ENCODE measurements around the gene GLP2R.
A peak's percentile ranks its signal among the peaks of the same experiment; 100 is the strongest.

GLP2R gene

GRCh38 chr17:9928601-9929333 lies 103.0 kb downstream of the GLP2R start:
- peak; percentile 63 to 86 for DNase-seq (ENCODE audit: low read depth in 2 of 2)
- TF ChIP-seq CTCF (IDR thresholded peaks at IDR 0.05; ENCODE audit: low read depth, low read length): peak; percentile 49
- no peak overlapping the region for H3K4me3 ChIP-seq (replicated peaks in 1 of 2; ENCODE audit: low read depth in 2 of 2, low read length in 2 of 2)

GRCh38 chr17:9929871-9930270 lies 104.1 kb downstream of the GLP2R start:
- no peak overlapping the region for H3K4me3 ChIP-seq (replicated peaks in 1 of 2; ENCODE audit: low read depth in 2 of 2, low read length in 2 of 2)
- no peak for TF ChIP-seq CTCF (IDR thresholded peaks at IDR 0.05; ENCODE audit: low read depth, low read length)
- DNase-seq (ENCODE audit: low read depth in 2 of 2): no peak

GRCh38 chr17:9931144-9931741 lies 105.5 kb downstream of the GLP2R start:
- TF ChIP-seq CTCF (IDR thresholded peaks at IDR 0.05; ENCODE audit: low read depth, low read length): no peak
- DNase-seq (ENCODE audit: low read depth in 2 of 2): no peak
- H3K4me3 ChIP-seq (replicated peaks in 1 of 2; ENCODE audit: low read depth in 2 of 2, low read length in 2 of 2): no peak overlapping the region

- peak in 1 of 2 donors; percentile 28 for DNase-seq (ENCODE audit: low read depth in 2 of 2)
- H3K4me3 ChIP-seq (replicated peaks in 1 of 2; ENCODE audit: low read depth in 2 of 2, low read length in 2 of 2): no peak overlapping the region
- TF ChIP-seq CTCF (IDR thresholded peaks at IDR 0.05; ENCODE audit: low read depth, low read length): no peak
Observed at GRCh38 chr17:9932491-9932890, 106.8 kb downstream of the GLP2R start.

- TF ChIP-seq CTCF (IDR thresholded peaks at IDR 0.05; ENCODE audit: low read depth, low read length): no peak
- no peak overlapping the region for H3K4me3 ChIP-seq (replicated peaks in 1 of 2; ENCODE audit: low read depth in 2 of 2, low read length in 2 of 2)
- no peak for DNase-seq (ENCODE audit: low read depth in 2 of 2)
Observed at GRCh38 chr17:9934331-9934730, 108.6 kb downstream of the GLP2R start.

GRCh38 chr17:9935408-9935807 lies 109.7 kb downstream of the GLP2R start:
- peak in 1 of 2 donors; percentile 14 for DNase-seq (ENCODE audit: low read depth in 2 of 2)
- TF ChIP-seq CTCF (IDR thresholded peaks at IDR 0.05; ENCODE audit: low read depth, low read length): no peak
- no peak overlapping the region for H3K4me3 ChIP-seq (replicated peaks in 1 of 2; ENCODE audit: low read depth in 2 of 2, low read length in 2 of 2)
